GM19438 (cell line): ENCODE measurements around the gene CHRM1.
"Not testable (repeated sequence)": the region's sequence is repeated elsewhere in the genome, so short reads cannot be mapped to it uniquely, and the experiment has no call there.

Source experiments
- ATAC-seq: cut with Tn5 transposase; IDR thresholded peaks from one replicate; pipeline ENCODE4 v1.9.1; 2021; ENCODE audit warnings: low read depth; ENCODE audit not compliant: unreplicated experiment

Gene CHRM1

GRCh38 chr11:62880231-62880802 is 40.8 kb downstream of the CHRM1 start:
- ATAC-seq: peak; percentile 21

GRCh38 chr11:62879235-62879978 is 41.8 kb downstream of the CHRM1 start:
- ATAC-seq: no peak

GRCh38 chr11:62876712-62877111 is 44.5 kb downstream of the CHRM1 start:
- no peak for ATAC-seq

GRCh38 chr11:62875698-62876478 is 45.3 kb downstream of the CHRM1 start:
- no peak for ATAC-seq

GRCh38 chr11:62874851-62875250 is 46.3 kb downstream of the CHRM1 start:
- ATAC-seq: no peak

- no peak for ATAC-seq
These were observed 55.5 kb downstream of the CHRM1 start for GRCh38 chr11:62865635-62866034.

- ATAC-seq: no peak
These were observed 57.4 kb downstream of the CHRM1 start for GRCh38 chr11:62863687-62864335.

- not testable (repeated sequence) for ATAC-seq
These were observed 59.5 kb downstream of the CHRM1 start for GRCh38 chr11:62861564-62862192.

- ATAC-seq: no peak
These were observed 60.2 kb downstream of the CHRM1 start for GRCh38 chr11:62860835-62861563.

GRCh38 chr11:62859281-62859703 is 61.9 kb downstream of the CHRM1 start:
- ATAC-seq: not testable (repeated sequence)
